ENCODE data around the gene VPS25. TPM values are rescaled to one million over a fixed set of nuclear protein-coding genes. Genes with fewer than 3 reads are reported as not detected.
A peak's percentile ranks its signal among the peaks of the same experiment; 100 is the strongest.

Gene VPS25
- 37.7 TPM for total RNA-seq (2021; ENCODE audit: unreplicated experiment)
- polyA plus RNA-seq (2012; ENCODE audit: insufficient read length) = 42.9 TPM
- percentile 72 among the genes with signal in this experiment for Bru-seq, nascent RNA
- BruChase-seq, experiment 1, labeled RNA remaining after a 2-hour chase = percentile 70 among the genes with signal in this experiment
- percentile 81 among the genes with signal in this experiment for BruChase-seq, experiment 2, labeled RNA remaining after a 6-hour chase
- long read RNA-seq, transcript VPS25-201 (6 exons, 1,101 nt) = major isoform, 23 of 30 reads
- long read RNA-seq, partial matches to known transcripts = 0 of 30 reads
- long read RNA-seq, other reads (novel, unspliced or antisense) = 4 of 30 reads

DNA sequence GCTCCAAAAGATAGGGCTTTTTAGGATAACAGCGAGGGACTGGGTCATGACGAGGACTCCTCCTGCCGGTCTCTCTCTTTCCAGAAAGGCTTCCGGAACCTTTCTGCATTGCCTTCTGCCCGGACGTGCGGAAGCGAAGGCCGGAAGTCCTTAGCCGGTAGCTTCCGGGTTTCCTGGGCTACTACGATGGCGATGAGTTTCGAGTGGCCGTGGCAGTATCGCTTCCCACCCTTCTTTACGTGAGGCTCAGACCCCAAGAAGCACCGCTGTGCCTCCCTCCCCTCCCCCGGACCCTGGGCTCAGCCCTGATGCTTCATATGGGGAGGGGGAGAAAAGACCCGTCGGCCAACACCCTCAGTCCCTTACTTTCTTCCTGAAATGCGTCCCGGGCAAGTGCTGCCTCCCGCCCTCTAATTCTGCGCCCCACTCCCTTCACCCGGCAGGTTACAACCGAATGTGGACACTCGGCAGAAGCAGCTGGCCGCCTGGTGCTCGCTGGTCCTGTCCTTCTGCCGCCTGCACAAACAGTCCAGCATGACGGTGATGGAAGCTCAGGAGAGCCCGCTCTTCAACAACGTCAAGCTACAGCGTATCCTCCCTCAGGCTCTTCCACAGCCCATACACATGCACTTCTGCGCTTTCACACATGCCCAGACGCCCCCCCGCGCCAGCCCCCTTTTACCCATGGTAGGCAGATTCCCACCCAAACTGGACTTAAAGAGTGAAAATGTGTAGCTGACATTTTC is at the start of gene VPS25:
VPS25 (plus strand) TSS at position 160 of the 746 bp plus-strand sequence; CDS start at position 187, 27 bp downstream.
- Histone ChIP-seq H3K36me3 (ENCODE audit: control insufficient read depth, insufficient read depth, low read length) (no peaks in the 10 kb centered on the region), H3K27ac (ENCODE audit: low read length) (peak within 1 kb of the TSS; percentile 86), H3K27me3 (ENCODE audit: control insufficient read depth, insufficient read depth, low read length) (no peaks in the 10 kb centered on the region), H3K4me1 (ENCODE audit: control insufficient read depth, insufficient read depth, low read length) (peaks cover 9% of the 10 kb centered on the region), H3K4me3 (ENCODE audit: low read depth in 2 of 2, low read length in 2 of 2) (peak within 1 kb of the TSS; percentile 73 to 95), H3K9me3 (ENCODE audit: control insufficient read depth, insufficient read depth, low read depth, low read length) (no peaks in the 10 kb centered on the region)
- ATAC-seq (peak; percentile 97), DNase-seq (ENCODE audit: low read depth, low spot score) (peak; percentile 36)
- ChIA-PET CTCF (interaction anchor here (0.6 to 1.2 kb wide), 2 partner anchors 10 to 14 kb away, joined by 3 read pairs; no protein-coding TSS in a partner anchor), POLR2A (interaction anchor here (0.8 to 1.1 kb wide), 2 partner anchors 13 to 51 kb away, joined by 5 to 8 read pairs; partner anchors contain the start of genes BECN1 and RAMP2)
- TF ChIP-seq REST (IDR thresholded peaks at IDR 0.05; ENCODE audit: insufficient read depth in 1 of 2, low read depth in 2 of 2, low read length in 1 of 2) (no peak), POLR2AphosphoS5 (IDR thresholded peaks at IDR 0.05; ENCODE audit: low read depth, low read length) (peak; percentile 85)
- intact Hi-C loops (cut with micrococcal nuclease; ENCODE audit: unreplicated experiment) (no loop called here), in situ Hi-C loops (cut with HindIII; ENCODE audit: low pct_unique_long_range_greater_than_20kb, low sequenced_read_pairs) (no loop called here)
- BruUV-seq (replicated peaks) = TSS peak; percentile 92

DNA sequence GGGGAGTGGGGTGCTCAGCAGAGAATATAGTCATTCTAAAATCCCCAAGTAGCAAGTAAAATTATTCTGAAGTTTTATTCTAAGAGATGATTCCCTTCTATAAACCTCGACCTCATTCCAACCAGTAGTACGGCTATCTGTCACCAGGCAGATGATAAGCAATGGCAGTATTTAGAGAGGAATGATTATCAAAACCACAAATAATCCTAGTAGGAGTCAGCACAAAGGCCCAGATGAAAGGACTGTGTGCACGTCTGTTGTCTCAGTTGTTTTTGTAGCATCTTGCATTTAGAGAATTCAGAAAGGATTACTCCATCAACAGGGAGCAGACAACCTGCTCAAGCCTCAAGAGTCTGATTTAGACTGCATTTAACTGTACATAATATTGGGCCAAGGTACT is 49.6 kb upstream of the VPS25 start:
- CTCF ChIA-PET = no interaction called here

More for the DNA sequence above, 49.6 kb upstream of the VPS25 start:
- no peaks in the 10 kb centered on the region for H3K9me3 ChIP-seq (ENCODE audit: control insufficient read depth, insufficient read depth, low read depth, low read length)
- POLR2A ChIA-PET = no interaction called here
- no peak overlapping the region for H3K4me3 ChIP-seq (ENCODE audit: low read depth in 2 of 2, low read length in 2 of 2)
- DNase-seq (ENCODE audit: low read depth, low spot score) (no peak), ATAC-seq (no peak)
- in situ Hi-C loops (cut with HindIII; ENCODE audit: low pct_unique_long_range_greater_than_20kb, low sequenced_read_pairs) = no loop called here
- intact Hi-C loops (cut with micrococcal nuclease; ENCODE audit: unreplicated experiment) = loop anchor here (5.0 kb wide), 1 partner anchor 214 kb away; no protein-coding TSS in a partner anchor
- H3K27me3 ChIP-seq (ENCODE audit: control insufficient read depth, insufficient read depth, low read length) = no peaks in the 10 kb centered on the region
- no peak overlapping the region for H3K27ac ChIP-seq (ENCODE audit: low read length)
- no TSS peak for BruUV-seq (replicated peaks)
- H3K4me1 ChIP-seq (ENCODE audit: control insufficient read depth, insufficient read depth, low read length) = no peaks in the 10 kb centered on the region
- TF ChIP-seq, protein P1, sequence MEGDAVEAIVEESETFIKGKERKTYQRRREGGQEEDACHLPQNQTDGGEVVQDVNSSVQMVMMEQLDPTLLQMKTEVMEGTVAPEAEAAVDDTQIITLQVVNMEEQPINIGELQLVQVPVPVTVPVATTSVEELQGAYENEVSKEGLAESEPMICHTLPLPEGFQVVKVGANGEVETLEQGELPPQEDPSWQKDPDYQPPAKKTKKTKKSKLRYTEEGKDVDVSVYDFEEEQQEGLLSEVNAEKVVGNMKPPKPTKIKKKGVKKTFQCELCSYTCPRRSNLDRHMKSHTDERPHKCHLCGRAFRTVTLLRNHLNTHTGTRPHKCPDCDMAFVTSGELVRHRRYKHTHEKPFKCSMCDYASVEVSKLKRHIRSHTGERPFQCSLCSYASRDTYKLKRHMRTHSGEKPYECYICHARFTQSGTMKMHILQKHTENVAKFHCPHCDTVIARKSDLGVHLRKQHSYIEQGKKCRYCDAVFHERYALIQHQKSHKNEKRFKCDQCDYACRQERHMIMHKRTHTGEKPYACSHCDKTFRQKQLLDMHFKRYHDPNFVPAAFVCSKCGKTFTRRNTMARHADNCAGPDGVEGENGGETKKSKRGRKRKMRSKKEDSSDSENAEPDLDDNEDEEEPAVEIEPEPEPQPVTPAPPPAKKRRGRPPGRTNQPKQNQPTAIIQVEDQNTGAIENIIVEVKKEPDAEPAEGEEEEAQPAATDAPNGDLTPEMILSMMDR (IDR thresholded peaks at IDR 0.05) = no peak
- no peak for TF ChIP-seq SIN3A (IDR thresholded peaks at IDR 0.05; ENCODE audit: borderline replicate concordance, insufficient read depth, low read depth, low read length)
- no peak for TF ChIP-seq TCF7L2 (IDR thresholded peaks at IDR 0.05; ENCODE audit: low read depth, low read length)
- no peak for TF ChIP-seq POLR2AphosphoS5 (IDR thresholded peaks at IDR 0.05; ENCODE audit: low read depth, low read length)
- TF ChIP-seq REST (IDR thresholded peaks at IDR 0.05; ENCODE audit: insufficient read depth in 1 of 2, low read depth in 2 of 2, low read length in 1 of 2) = no peak
- H3K36me3 ChIP-seq (ENCODE audit: control insufficient read depth, insufficient read depth, low read length) = peaks cover 2% of the 10 kb centered on the region; the same call in 1 of the 2 replicates

All from Panc1 (cell line).